ENCODE results near the gene STK10. TPM values are rescaled to one million over a fixed set of nuclear protein-coding genes. Genes with fewer than 3 reads are reported as not detected.

Gene STK10
- total RNA-seq, 1 donor from 2014 or later, result 72.5 TPM

DNA sequence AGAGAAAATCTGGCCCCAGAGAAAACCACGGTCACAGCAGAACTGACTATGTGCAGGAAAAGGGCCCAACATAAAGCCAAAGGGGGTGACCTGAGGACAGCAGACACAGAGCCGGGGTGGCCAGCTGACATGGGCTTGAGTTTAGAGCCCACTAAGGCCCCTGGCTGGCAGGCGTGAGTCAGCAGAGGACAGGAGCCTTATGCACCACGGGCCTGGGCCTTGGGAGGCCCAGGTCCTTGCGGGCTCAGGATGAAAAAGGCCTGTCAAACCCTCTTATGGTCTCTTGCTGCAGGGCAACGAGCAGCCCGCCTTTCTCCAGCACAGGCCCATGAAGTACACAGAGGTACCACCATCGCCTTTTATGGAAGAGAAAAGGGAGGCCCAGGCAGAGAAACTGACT, 19.7 kb downstream of the STK10 start:
- Histone ChIP-seq H3K27me3 (ENCODE audit: low read depth) (no peaks in the 10 kb centered on the region), H3K27ac (peak overlapping the region; percentile 56), H3K36me3 (no peaks in the 10 kb centered on the region), H3K4me3 (no peak overlapping the region), H3K9me3 (no peaks in the 10 kb centered on the region), H3K4me1 (peaks cover 71% of the 10 kb centered on the region)
- intact Hi-C loops (cut with DNase I), result no loop called here
- DNase-seq (no peak), ATAC-seq (no peak)
- no peak for TF ChIP-seq CTCF (IDR thresholded peaks at IDR 0.05)

DNA sequence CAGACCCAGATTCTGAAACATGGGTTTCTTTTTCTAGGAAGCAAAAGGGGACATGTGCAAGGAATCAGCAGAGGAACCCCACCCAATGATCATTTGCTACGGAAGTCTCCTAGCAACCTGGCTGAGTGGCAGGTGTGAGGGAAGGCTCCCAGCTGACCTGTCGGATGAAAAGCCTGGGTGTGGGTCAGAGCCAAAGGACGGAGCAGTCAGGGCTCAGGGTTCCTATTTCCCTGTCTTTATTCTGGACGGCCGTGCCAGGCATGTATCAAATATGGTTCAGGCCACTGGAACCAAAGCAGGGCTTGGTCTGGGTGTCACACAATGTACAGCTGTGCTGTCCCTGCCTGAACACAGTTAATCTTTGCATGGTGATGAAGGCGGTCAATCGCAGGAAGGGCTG, 20.1 kb downstream of the STK10 start:
- no peaks in the 10 kb centered on the region for H3K9me3 ChIP-seq
- DNase-seq (no peak), ATAC-seq (peak in 1 of 2 donors; percentile 31)
- no peak for TF ChIP-seq CTCF (IDR thresholded peaks at IDR 0.05)
- H3K4me3 ChIP-seq, result no peak overlapping the region
- peak overlapping the region; percentile 56 for H3K27ac ChIP-seq
- no peaks in the 10 kb centered on the region for H3K27me3 ChIP-seq (ENCODE audit: low read depth)
- no peaks in the 10 kb centered on the region for H3K36me3 ChIP-seq
- intact Hi-C loops (cut with DNase I), result no loop called here
- H3K4me1 ChIP-seq, result peaks cover 71% of the 10 kb centered on the region

DNA sequence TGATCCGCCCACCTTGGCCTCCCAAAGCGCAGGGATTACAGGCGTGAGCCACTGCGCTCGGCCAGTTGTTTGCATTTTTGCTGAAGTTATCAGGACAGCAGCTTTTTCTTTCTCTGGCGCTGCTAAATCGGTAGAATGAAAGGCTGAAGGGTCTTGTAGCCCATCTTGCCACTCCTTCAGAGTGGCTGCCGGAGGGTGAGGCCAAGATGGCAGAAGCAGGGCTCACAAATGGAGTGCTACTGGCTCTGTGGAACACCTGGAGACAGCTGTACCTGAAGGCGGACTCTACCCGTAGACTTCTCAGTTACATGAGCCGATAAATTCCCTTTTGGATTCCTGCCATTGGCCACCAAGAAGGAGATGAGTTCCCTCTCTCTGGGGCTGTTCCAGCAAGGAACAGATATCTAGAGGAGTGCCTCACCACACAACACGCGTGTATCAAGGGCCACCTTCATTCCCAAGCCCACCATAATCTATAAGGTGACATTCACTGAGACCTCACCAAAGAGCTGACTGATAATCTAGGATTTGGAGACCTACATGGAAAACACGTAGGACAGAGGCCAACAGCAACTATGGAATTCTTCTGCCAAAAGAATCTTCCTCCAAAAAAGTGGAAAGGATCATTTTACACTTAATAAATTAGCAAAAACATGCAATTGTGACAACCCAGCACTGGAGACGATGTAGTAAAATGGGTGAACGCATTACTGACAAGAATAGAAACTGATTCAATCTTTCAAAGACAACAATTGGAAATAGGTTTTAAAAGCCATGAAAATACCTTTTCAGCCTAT, 21.8 kb downstream of the STK10 start:
- Histone ChIP-seq H3K36me3 (no peaks in the 10 kb centered on the region), H3K4me1 (peaks cover 76% of the 10 kb centered on the region), H3K9me3 (no peaks in the 10 kb centered on the region), H3K27me3 (ENCODE audit: low read depth) (no peaks in the 10 kb centered on the region), H3K4me3 (no peak overlapping the region), H3K27ac (peak overlapping the region; percentile 63)
- ATAC-seq, result no peak
- no peak for DNase-seq
- TF ChIP-seq CTCF (IDR thresholded peaks at IDR 0.05), result no peak
- intact Hi-C loops (cut with DNase I), result no loop called here

DNA sequence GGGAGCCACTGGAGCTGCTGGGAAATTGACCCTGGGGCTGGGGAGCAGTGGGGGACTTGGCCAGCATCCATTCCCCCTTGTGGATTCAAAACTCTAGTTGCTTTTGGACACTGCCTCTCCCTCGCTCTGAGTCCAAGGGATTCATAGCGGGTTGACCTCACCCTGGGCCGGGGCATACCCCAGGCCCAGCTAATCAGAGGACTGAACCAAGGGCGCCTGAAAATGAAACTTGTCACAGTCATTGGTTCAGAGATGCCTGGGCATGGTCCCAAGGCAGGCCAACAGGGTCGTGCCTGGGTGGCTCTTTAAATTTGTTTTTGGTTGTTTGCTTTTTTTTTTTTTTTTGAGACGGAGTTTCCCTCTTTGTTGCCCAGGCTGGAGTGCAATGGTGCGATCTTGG, 22.6 kb downstream of the STK10 start:
- no peak for TF ChIP-seq CTCF (IDR thresholded peaks at IDR 0.05)
- peaks cover 70% of the 10 kb centered on the region for H3K4me1 ChIP-seq
- no peaks in the 10 kb centered on the region for H3K27me3 ChIP-seq (ENCODE audit: low read depth)
- no peak for ATAC-seq
- no peaks in the 10 kb centered on the region for H3K36me3 ChIP-seq
- intact Hi-C loops (cut with DNase I), result no loop called here
- peak overlapping the region; percentile 33 for H3K27ac ChIP-seq
- no peak for DNase-seq
- H3K9me3 ChIP-seq, result no peaks in the 10 kb centered on the region
- H3K4me3 ChIP-seq, result no peak overlapping the region

DNA sequence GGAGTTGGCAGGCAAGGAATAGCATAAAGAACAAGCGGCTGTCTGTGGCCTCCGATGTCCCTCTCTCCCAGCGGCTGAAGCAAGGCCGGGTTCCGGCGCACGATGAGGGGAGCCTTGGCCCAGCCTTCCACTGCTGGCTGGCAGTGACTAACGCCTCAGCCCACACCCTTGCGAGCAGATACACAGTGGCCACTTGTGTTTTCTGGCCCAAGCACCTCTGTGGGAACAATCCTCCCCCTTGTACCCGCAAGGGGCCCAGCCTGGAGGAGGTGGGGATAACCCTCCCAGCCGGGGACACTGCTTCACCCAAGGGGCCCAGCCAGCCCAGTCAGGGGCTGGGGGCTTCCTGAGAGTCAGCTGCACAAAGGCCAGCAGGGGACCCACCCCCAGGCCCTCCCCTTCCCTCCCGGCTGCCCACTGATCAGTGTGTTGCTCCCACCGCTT, 23.2 kb downstream of the STK10 start:
- intact Hi-C loops (cut with DNase I), result no loop called here
- TF ChIP-seq CTCF (IDR thresholded peaks at IDR 0.05), result no peak
- no peaks in the 10 kb centered on the region for H3K9me3 ChIP-seq
- peak in 1 of 2 donors; percentile 24 for ATAC-seq
- H3K36me3 ChIP-seq, result no peaks in the 10 kb centered on the region
- DNase-seq, result no peak
- H3K4me3 ChIP-seq, result no peak overlapping the region
- H3K27ac ChIP-seq, result peak overlapping the region; percentile 33
- peaks cover 64% of the 10 kb centered on the region for H3K4me1 ChIP-seq
- H3K27me3 ChIP-seq (ENCODE audit: low read depth), result no peaks in the 10 kb centered on the region

All from lower lobe of right lung (tissue), 2 donors.